HCT116 (cell line): ENCODE data around the gene WFDC1. TPM values are rescaled to one million over a fixed set of nuclear protein-coding genes. Genes with fewer than 3 reads are reported as not detected.

Experiments used
- ATAC-seq: fragments of 200-7000 bp; cut with Tn5 transposase; 2 replicates; pipeline ENCODE4 v1.9.1; 2020; ENCODE audit warnings: mild to moderate bottlenecking, moderate library complexity
- BruUV-seq: library from RNA; stranded (reverse); fragments of 400-500 nt; replicated peaks from 2 replicates; lab custom pipeline; 2021; lab: Mats Ljungman, UMichigan
- CTCF ChIA-PET: fragments of 300-600 bp; sonication (Branson Sonifier 250); formaldehyde crosslinking; loops from one replicate; lab custom pipeline; 2021; ENCODE audit warnings: antibody characterized with exemption; lab: Charles Lee
- POLR2A ChIA-PET: fragments of 300-600, 350-600 bp; sonication (Branson Sonifier 250); formaldehyde crosslinking; loops from one replicate; lab custom pipeline; 2021; ENCODE audit warnings: antibody characterized with exemption; lab: Charles Lee
- RAD21 ChIA-PET, 2 experiments: fragments of 300-600 bp; sonication (Branson Sonifier 250); formaldehyde crosslinking; loops; one replicate each; lab custom pipeline; 2023; ENCODE audit warnings: low total read pairs in 2 of 2; ENCODE audit not compliant: uncharacterized antibody in 2 of 2, unreplicated experiment in 2 of 2, low non-redundant PET in 1 of 2; lab: Charles Lee
- DNase-seq: peaks from one replicate; pipeline ENCODE4 v3.0.0-alpha.2; 2010; ENCODE audit warnings: low read depth, low spot score
- H2AFZ ChIP-seq: fragments of 200-600 bp; shearing (Covaris generic), sonication (generic); 2 replicates; pipeline ENCODE4 v1.6.1; 2017; ENCODE audit warnings: low read depth, mixed run types, mixed read lengths, antibody characterized with exemption, low read length; ENCODE audit not compliant: poor library complexity, severe bottlenecking
- H3K27ac ChIP-seq: 2 replicates; pipeline ENCODE4 v1.5.1; 2012; ENCODE audit warnings: low read depth, low read length
- H3K27me3 ChIP-seq: fragments of 200-600 bp; sonication (generic); 2 replicates; pipeline ENCODE4 v1.6.1; 2016; ENCODE audit warnings: mixed run types, low read length, mixed read lengths; ENCODE audit not compliant: insufficient read depth
- H3K36me3 ChIP-seq, 2 experiments: fragments of 200-500 bp in 1 of 2; fragments of 200-600 bp in 1 of 2; sonication (Bioruptor generic) in 1 of 2; sonication (generic) in 1 of 2; 2 replicates each; pipeline versions ENCODE4 v1.5.1 to v1.6.1; 2014 to 2016; ENCODE audit warnings: low read length in 2 of 2, inconsistent platforms in 1 of 2, mixed read lengths in 1 of 2, mixed run types in 1 of 2; ENCODE audit not compliant: insufficient read depth in 2 of 2, control insufficient read depth in 1 of 2
- H3K4me1 ChIP-seq, 2 experiments: fragments of 200-600 bp in 1 of 2; sonication (generic) in 1 of 2; 2 replicates each; pipeline versions ENCODE4 v1.5.1 to v1.6.1; 2012 to 2017; ENCODE audit warnings: low read length in 2 of 2, inconsistent platforms in 1 of 2, mild to moderate bottlenecking in 1 of 2, mixed read lengths in 1 of 2, mixed run types in 1 of 2, moderate library complexity in 1 of 2; ENCODE audit not compliant: insufficient read depth in 2 of 2, control insufficient read depth in 1 of 2
- H3K4me2 ChIP-seq: fragments of 200-600 bp; sonication (generic); 2 replicates; pipeline ENCODE4 v1.6.1; 2017; ENCODE audit warnings: mixed run types, low read length, mixed read lengths
- H3K4me3 ChIP-seq, 2 experiments: fragments of 200-600 bp in 1 of 2; sonication (generic) in 1 of 2; replicated peaks in 1 of 2; 2 replicates each; pipeline ENCODE4 v1.5.1; 2011 to 2016; ENCODE audit warnings: low read length in 2 of 2, control low read depth in 1 of 2, low read depth in 1 of 2, mild to moderate bottlenecking in 1 of 2, mixed read lengths in 1 of 2, mixed run types in 1 of 2
- H3K79me2 ChIP-seq: fragments of 200-600 bp; sonication (generic); 2 replicates; pipeline ENCODE4 v1.6.1; 2017; ENCODE audit warnings: mild to moderate bottlenecking, mixed run types, low read length, moderate library complexity, mixed read lengths; ENCODE audit not compliant: insufficient read depth
- H3K9ac ChIP-seq: fragments of 200-600 bp; sonication (generic); 2 replicates; pipeline ENCODE4 v1.6.1; 2016; ENCODE audit warnings: low read length, mixed read lengths
- H3K9me2 ChIP-seq: fragments of 200-600 bp; sonication (generic), shearing (Covaris generic); 2 replicates; pipeline ENCODE4 v1.6.1; 2017; ENCODE audit warnings: mixed run types, mild to moderate bottlenecking, moderate library complexity; ENCODE audit not compliant: insufficient read depth
- H3K9me3 ChIP-seq, 2 experiments: fragments of 200-500 bp in 1 of 2; fragments of 200-600 bp in 1 of 2; sonication (Bioruptor generic) in 1 of 2; sonication (generic) in 1 of 2; 2 replicates each; pipeline ENCODE4 v1.6.1; 2014 to 2017; ENCODE audit warnings: low read length in 2 of 2, mixed read lengths in 2 of 2, inconsistent platforms in 1 of 2, low read depth in 1 of 2, mild to moderate bottlenecking in 1 of 2, mixed run types in 1 of 2, moderate library complexity in 1 of 2; ENCODE audit not compliant: control insufficient read depth in 1 of 2, insufficient read depth in 1 of 2
- H4K20me1 ChIP-seq: fragments of 200-600 bp; sonication (generic), shearing (Covaris generic); 2 replicates; pipeline ENCODE4 v1.6.1; 2017; ENCODE audit warnings: mixed run types, mild to moderate bottlenecking, moderate library complexity; ENCODE audit not compliant: insufficient read depth
- ATF3 ChIP-seq: IDR thresholded peaks from 2 replicates; pipeline ENCODE4 v1.6.1; 2012
- CEBPB ChIP-seq: IDR thresholded peaks from 2 replicates; pipeline ENCODE4 v1.6.1; 2012; ENCODE audit warnings: low read depth
- EZH2 ChIP-seq: fragments of 200-600 bp; sonication (generic); IDR thresholded peaks from 2 replicates; pipeline ENCODE4 v1.6.1; 2017; ENCODE audit warnings: antibody characterized with exemption, mixed run types
- MAX ChIP-seq: IDR thresholded peaks from 2 replicates; pipeline ENCODE4 v1.6.1; 2012
- POLR2AphosphoS5 ChIP-seq: IDR thresholded peaks from 2 replicates; pipeline ENCODE4 v1.6.1; 2011; ENCODE audit warnings: mild to moderate bottlenecking, low read depth, low read length, moderate library complexity
- SIN3A ChIP-seq: IDR thresholded peaks from 2 replicates; pipeline ENCODE4 v1.6.1; 2012; ENCODE audit warnings: low read depth
- TCF7L2 ChIP-seq: IDR thresholded peaks from 2 replicates; pipeline ENCODE4 v1.7.0; 2011; ENCODE audit warnings: borderline replicate concordance, inconsistent platforms; ENCODE audit not compliant: insufficient read depth, insufficient read length; ENCODE audit errors: extremely low read depth
- YY1 ChIP-seq: IDR thresholded peaks from 2 replicates; pipeline ENCODE4 v1.6.1; 2011; ENCODE audit warnings: low read length, low read depth, moderate library complexity, mild to moderate bottlenecking; ENCODE audit not compliant: insufficient replicate concordance; ENCODE audit errors: extremely low read depth
- intact Hi-C: fragments of 100-400 bp; cut with micrococcal nuclease; formaldehyde crosslinking; loops from 2 replicates; pipeline ENCODE4 v1.10.0; 2022
- total RNA-seq: library from RNA; stranded (reverse); gene quantifications from one replicate; pipeline ENCODE4 v1.2.1, GENCODE V29; 2021; ENCODE audit not compliant: unreplicated experiment

Gene WFDC1
- total RNA-seq, 1 experiment from 2014 or later: 0.42 TPM

GRCh38 chr16:84293406-84293805 lies 1.3 kb upstream of the WFDC1 start:
- ATAC-seq: no peak
- Histone ChIP-seq H3K4me3 (no peak overlapping the region), H3K9me3 (no peaks in the 10 kb centered on the region), H4K20me1 (no peaks in the 10 kb centered on the region), H3K79me2 (no peaks in the 10 kb centered on the region), H3K4me2 (no peak overlapping the region), H3K9me2 (no peaks in the 10 kb centered on the region), H3K9ac (no peak overlapping the region), H3K4me1 (no peaks in the 10 kb centered on the region), H3K36me3 (no peaks in the 10 kb centered on the region), H3K27ac (no peak overlapping the region), H2AFZ (no peak overlapping the region), H3K27me3 (peaks cover 32% of the 10 kb centered on the region; the same call in 1 of the 2 replicates)
- CTCF ChIA-PET: no interaction called here
- intact Hi-C loops: no loop called here
- no peak for DNase-seq
- BruUV-seq: no TSS peak
- POLR2A ChIA-PET: no interaction called here
- RAD21 ChIA-PET: no interaction called here
- TF ChIP-seq SIN3A: no peak
- no peak for TF ChIP-seq POLR2AphosphoS5
- no peak for TF ChIP-seq MAX
- no peak for TF ChIP-seq EZH2
- TF ChIP-seq ATF3: no peak
- no peak for TF ChIP-seq TCF7L2
- no peak for TF ChIP-seq YY1

GRCh38 chr16:84294117-84294516 lies 561 bp upstream of the WFDC1 start:
- ChIA-PET RAD21 (no interaction called here), CTCF (no interaction called here), POLR2A (no interaction called here)
- no peak overlapping the region for H3K27ac ChIP-seq
- H3K36me3 ChIP-seq: no peaks in the 10 kb centered on the region
- no peaks in the 10 kb centered on the region for H3K4me1 ChIP-seq
- no TSS peak for BruUV-seq
- no peak for ATAC-seq
- TF ChIP-seq CEBPB: no peak
- H3K4me3 ChIP-seq: no peak overlapping the region
- H2AFZ ChIP-seq: no peak overlapping the region
- no peak overlapping the region for H3K9ac ChIP-seq
- H4K20me1 ChIP-seq: no peaks in the 10 kb centered on the region
- DNase-seq: no peak
- H3K27me3 ChIP-seq: peaks cover 35% of the 10 kb centered on the region; the same call in 1 of the 2 replicates
- intact Hi-C loops: no loop called here
- H3K4me2 ChIP-seq: no peak overlapping the region
- H3K79me2 ChIP-seq: no peaks in the 10 kb centered on the region
- no peaks in the 10 kb centered on the region for H3K9me3 ChIP-seq
- no peaks in the 10 kb centered on the region for H3K9me2 ChIP-seq
